AG04450 (cell line): Measurements from ENCODE around the gene ASCL2. TPM values are rescaled to one million over a fixed set of nuclear protein-coding genes. Genes with fewer than 3 reads are reported as not detected.

Experiments used
- CTCF ChIA-PET: fragments of 300-600, 350-600 bp; formaldehyde crosslinking; extraction: SDS; loops from one replicate; lab custom pipeline; 2022; ENCODE audit warnings: antibody characterized with exemption, inconsistent platforms; lab: Charles Lee
- POLR2A ChIA-PET: fragments of 350-600 bp; formaldehyde crosslinking; extraction: SDS; loops from one replicate; lab custom pipeline; 2021; ENCODE audit warnings: antibody characterized with exemption, inconsistent platforms; lab: Yijun Ruan, JAX
- DNase-seq: peaks from one replicate; pipeline ENCODE4 v3.0.0-alpha.2; 2011; ENCODE audit warnings: low read depth, low spot score
- H3K27ac ChIP-seq: one replicate; pipeline ENCODE4 v1.5.1; 2012; ENCODE audit warnings: low read depth, low read length, control low read depth
- H3K27me3 ChIP-seq: one replicate; pipeline ENCODE4 v1.6.0; 2012; ENCODE audit warnings: low read length; ENCODE audit not compliant: control insufficient read depth, insufficient read depth
- H3K4me3 ChIP-seq: 2 replicates; pipeline ENCODE4 v1.5.1; 2011; ENCODE audit warnings: mild to moderate bottlenecking, low read depth, low read length, control low read depth
- H3K9me3 ChIP-seq: 2 replicates; pipeline ENCODE4 v1.5.1; 2012; ENCODE audit warnings: low read length; ENCODE audit not compliant: control insufficient read depth, insufficient read depth
- polyA plus RNA-seq: library from polyadenylated mRNA; depleted of rRNA; stranded (reverse); fragments of >200 nt; gene quantifications from 2 replicates; pipeline ENCODE4 v1.2.3, GENCODE V29; 2011
- TF ChIP-seq, protein P1 (sequence below): IDR thresholded peaks from 2 replicates; pipeline ENCODE4 v1.5.1; 2011; ENCODE audit warnings: low read depth, low read length, control low read depth, inconsistent platforms

ASCL2 gene
- polyA plus RNA-seq, 1 experiment: not detected

DNA sequence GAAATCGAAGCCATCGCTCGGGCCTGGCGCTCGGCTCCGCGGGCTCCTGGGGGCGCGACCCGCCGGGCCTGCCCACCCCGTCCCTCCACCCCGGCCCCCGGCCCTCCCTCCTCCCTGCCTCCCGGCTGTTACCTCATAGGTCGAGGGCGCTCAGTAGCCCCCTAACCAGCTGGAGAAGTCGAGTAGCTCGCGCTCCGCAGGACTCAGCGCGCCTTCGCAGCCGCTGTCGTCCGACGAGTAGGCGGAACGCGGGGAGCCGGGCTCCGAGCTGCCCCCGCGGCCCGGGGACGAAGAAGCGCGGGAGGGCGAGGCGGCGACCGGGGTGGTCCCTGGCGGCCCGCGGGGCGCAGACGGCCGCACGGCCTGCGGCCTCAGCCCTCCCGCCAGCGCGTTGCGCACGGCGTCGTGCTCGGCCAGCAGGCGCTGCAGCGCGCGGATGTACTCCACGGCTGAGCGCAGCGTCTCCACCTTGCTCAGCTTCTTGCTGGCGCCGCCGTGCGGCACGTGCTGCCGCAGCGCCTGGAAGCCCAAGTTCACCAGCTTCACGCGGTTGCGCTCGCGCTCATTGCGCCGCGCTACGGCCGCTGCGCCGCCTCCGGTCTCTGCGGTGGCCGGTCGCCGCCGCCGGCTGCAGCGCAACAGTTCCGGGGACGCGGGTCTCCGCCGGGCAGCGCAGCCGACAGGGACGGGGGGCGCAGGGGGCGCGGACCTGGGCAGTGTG, 627 bp downstream of the ASCL2 start:
- Histone ChIP-seq H3K4me3 (peak overlapping the region; percentile 37), H3K27me3 (peaks cover 40% of the 10 kb centered on the region), H3K27ac (no peak overlapping the region), H3K9me3 (no peaks in the 10 kb centered on the region; the same call in 1 of the 2 replicates)
- ChIA-PET POLR2A (interaction anchor here (0.9 kb wide), 1 partner anchor 108 kb away, joined by 3 read pairs; no protein-coding TSS in a partner anchor), CTCF (no interaction called here)
- DNase-seq: peak; percentile 6
- TF ChIP-seq, protein P1, sequence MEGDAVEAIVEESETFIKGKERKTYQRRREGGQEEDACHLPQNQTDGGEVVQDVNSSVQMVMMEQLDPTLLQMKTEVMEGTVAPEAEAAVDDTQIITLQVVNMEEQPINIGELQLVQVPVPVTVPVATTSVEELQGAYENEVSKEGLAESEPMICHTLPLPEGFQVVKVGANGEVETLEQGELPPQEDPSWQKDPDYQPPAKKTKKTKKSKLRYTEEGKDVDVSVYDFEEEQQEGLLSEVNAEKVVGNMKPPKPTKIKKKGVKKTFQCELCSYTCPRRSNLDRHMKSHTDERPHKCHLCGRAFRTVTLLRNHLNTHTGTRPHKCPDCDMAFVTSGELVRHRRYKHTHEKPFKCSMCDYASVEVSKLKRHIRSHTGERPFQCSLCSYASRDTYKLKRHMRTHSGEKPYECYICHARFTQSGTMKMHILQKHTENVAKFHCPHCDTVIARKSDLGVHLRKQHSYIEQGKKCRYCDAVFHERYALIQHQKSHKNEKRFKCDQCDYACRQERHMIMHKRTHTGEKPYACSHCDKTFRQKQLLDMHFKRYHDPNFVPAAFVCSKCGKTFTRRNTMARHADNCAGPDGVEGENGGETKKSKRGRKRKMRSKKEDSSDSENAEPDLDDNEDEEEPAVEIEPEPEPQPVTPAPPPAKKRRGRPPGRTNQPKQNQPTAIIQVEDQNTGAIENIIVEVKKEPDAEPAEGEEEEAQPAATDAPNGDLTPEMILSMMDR: peak; percentile 16; the same call in 1 of the 2 replicates

DNA sequence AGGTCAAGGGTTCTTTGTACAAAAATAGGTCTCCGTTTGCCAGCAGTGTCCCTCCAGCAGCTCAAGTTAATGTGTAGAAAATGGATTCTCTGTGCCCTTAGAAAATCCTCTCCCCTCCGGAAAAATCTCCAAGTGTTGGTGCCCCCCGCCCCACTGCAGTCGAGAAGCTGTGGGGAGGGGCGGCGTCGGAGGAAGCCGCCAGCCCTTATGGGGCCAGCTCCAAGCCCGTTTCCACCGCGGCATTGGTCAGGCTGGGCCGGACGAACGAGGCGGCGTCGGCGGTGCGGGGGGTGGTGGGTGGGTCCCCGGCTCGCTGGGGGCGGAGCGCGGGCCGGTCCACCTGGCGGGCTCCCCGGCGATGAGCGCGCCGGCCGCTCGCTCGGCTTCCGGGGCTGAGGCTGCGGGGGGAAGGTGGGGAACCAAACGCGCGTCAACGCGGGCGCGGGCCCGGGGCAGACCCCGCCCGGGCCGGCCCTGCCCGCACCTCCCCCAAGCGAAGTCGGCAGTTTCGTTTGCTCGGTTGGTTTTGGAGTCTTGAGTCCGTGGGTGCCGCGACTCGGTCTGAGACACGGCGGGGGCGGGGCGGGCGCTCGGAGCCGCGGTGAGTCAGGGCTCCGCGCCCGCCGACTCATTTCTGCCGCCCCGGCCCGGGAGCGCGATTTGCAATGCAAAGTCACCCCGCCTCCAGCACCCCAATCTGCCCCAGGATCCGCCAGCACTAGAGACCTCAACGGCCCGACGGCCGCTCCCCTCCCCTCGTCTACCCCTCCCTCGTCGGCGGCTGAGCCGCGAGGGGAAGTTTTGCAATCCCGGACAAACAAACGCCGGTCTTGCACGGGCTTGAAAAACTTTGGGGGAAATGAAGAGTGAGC, 1.4 kb downstream of the ASCL2 start:
- CTCF ChIA-PET: no interaction called here
- no peak for DNase-seq
- POLR2A ChIA-PET: interaction anchor here (0.9 kb wide), 1 partner anchor 109 kb away, joined by 3 read pairs; no protein-coding TSS in a partner anchor
- H3K27me3 ChIP-seq: peaks cover 40% of the 10 kb centered on the region
- H3K27ac ChIP-seq: no peak overlapping the region
- TF ChIP-seq, protein P1: no peak
- H3K4me3 ChIP-seq: peak overlapping the region; percentile 37
- no peaks in the 10 kb centered on the region; the same call in 1 of the 2 replicates for H3K9me3 ChIP-seq

DNA sequence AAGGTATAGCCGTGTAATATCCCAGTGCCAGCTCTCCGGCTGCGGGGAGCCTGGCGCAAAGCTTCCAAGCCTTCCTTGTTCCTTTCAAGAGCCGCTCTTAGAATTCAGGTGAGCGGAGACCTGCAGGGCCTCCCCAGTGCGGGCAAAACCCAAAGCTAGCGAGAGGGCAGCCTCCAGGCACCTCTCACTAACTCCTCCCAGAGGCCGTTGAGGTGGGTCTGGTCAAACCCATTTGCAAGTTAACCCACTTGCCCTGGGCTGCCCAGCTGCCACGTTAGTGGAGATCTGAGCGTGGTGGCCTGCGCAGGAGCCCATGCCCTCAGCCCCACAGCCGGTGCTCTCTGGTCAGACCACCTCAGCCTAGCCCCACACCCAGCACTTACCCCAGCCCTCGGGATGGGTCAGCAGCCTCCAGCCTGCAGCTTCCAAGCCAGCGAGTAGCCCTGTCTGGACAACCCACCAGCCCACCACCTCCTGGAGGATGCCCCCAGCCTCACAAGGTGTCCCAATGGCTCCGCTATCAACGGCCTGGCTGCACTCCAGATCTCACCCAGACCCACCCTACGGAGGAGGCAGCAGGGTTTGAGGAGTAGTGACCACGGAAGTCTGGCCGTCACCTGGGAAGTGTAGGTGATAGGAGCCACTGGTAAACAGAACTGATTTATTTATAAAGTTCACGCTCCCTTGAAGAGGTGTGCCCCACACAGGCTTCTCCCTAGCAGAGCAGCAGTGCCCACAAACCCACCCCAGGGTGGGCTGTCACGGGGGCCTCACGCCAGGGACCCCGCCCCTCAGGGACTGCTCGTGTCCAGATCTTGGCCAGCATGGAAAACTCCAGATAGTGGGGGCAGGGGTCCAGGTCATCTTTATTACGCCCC, 2.3 kb downstream of the ASCL2 start:
- POLR2A ChIA-PET: no interaction called here
- DNase-seq: no peak
- no peak overlapping the region for H3K27ac ChIP-seq
- no peaks in the 10 kb centered on the region; the same call in 1 of the 2 replicates for H3K9me3 ChIP-seq
- H3K27me3 ChIP-seq: peaks cover 38% of the 10 kb centered on the region
- TF ChIP-seq, protein P1: no peak
- H3K4me3 ChIP-seq: no peak overlapping the region
- CTCF ChIA-PET: no interaction called here

DNA sequence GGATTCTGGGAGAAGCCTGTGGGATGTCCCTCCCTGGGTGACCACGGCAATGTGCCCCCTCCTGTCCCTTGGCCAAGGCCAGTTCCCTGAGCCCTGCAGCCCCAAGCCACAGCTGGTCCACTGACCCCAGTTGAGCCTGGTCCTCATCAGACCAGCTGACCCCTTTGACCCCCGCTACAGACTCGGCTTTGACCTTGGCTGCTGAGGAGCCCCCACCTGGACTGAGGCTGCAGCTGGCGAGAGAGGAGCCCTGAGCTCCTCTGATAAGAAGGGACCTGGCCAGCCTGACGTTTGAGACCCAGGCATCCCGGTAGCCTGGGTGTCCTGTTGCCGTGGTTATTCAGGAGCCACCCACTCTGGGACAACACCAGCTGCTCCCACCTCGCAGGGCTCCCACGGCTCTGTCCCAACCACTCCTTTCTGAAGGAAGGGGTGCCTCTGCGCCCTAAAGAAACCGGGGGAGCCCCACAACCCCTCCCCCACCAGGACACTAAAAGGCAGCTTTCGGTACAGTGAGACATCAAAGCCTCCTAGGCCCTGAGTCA, 3.0 kb downstream of the ASCL2 start:
- no peak overlapping the region for H3K27ac ChIP-seq
- no peak overlapping the region for H3K4me3 ChIP-seq
- TF ChIP-seq, protein P1: no peak
- ChIA-PET POLR2A (no interaction called here), CTCF (no interaction called here)
- no peak for DNase-seq
- peaks cover 35% of the 10 kb centered on the region for H3K27me3 ChIP-seq
- no peaks in the 10 kb centered on the region; the same call in 1 of the 2 replicates for H3K9me3 ChIP-seq
